Effector memory CD4-positive, alpha-beta T cell (primary cell): ENCODE data around the gene CDH12.
"Not testable (repeated sequence)": the region's sequence is repeated elsewhere in the genome, so short reads cannot be mapped to it uniquely, and the experiment has no call there.

ENCODE experiments used
- DNase-seq, 3 donors: peaks; one replicate each; pipeline ENCODE4 v3.0.0-alpha.2; 2020
- H3K27ac ChIP-seq: 2 replicates; pipeline ENCODE4 v1.7.0; 2013; ENCODE audit warnings: mild to moderate bottlenecking, low read length, moderate library complexity; ENCODE audit not compliant: insufficient read depth, poor library complexity, severe bottlenecking
- H3K27me3 ChIP-seq: replicated peaks from 2 replicates; pipeline ENCODE4 v1.7.0; 2013; ENCODE audit warnings: mild to moderate bottlenecking, low read length; ENCODE audit not compliant: insufficient read depth, control insufficient read depth, poor library complexity, severe bottlenecking
- H3K36me3 ChIP-seq: 2 replicates; pipeline ENCODE4 v1.7.0; 2013; ENCODE audit warnings: mild to moderate bottlenecking, low read length, moderate library complexity; ENCODE audit not compliant: control insufficient read depth, insufficient read depth
- H3K4me1 ChIP-seq: 2 replicates; pipeline ENCODE4 v1.7.0; 2013; ENCODE audit warnings: low read length, mild to moderate bottlenecking; ENCODE audit not compliant: control insufficient read depth, insufficient read depth, poor library complexity, severe bottlenecking
- H3K4me3 ChIP-seq: 2 replicates; pipeline ENCODE4 v1.7.0; 2013; ENCODE audit warnings: low read length, low read depth, mild to moderate bottlenecking; ENCODE audit not compliant: insufficient read depth, poor library complexity, severe bottlenecking
- H3K9me3 ChIP-seq: 2 replicates; pipeline ENCODE4 v1.7.0; 2013; ENCODE audit warnings: mild to moderate bottlenecking, low read length, moderate library complexity; ENCODE audit not compliant: control insufficient read depth

Gene CDH12

GRCh38 chr5:22250528-22250927 is 602.6 kb downstream of the CDH12 start:
- no peaks in the 10 kb centered on the region for H3K36me3 ChIP-seq
- H3K4me3 ChIP-seq = no peak overlapping the region
- no peaks in the 10 kb centered on the region for H3K9me3 ChIP-seq
- H3K27ac ChIP-seq = no peak overlapping the region
- no peaks in the 10 kb centered on the region for H3K4me1 ChIP-seq
- H3K27me3 ChIP-seq = no peaks in the 10 kb centered on the region
- no peak for DNase-seq

DNA sequence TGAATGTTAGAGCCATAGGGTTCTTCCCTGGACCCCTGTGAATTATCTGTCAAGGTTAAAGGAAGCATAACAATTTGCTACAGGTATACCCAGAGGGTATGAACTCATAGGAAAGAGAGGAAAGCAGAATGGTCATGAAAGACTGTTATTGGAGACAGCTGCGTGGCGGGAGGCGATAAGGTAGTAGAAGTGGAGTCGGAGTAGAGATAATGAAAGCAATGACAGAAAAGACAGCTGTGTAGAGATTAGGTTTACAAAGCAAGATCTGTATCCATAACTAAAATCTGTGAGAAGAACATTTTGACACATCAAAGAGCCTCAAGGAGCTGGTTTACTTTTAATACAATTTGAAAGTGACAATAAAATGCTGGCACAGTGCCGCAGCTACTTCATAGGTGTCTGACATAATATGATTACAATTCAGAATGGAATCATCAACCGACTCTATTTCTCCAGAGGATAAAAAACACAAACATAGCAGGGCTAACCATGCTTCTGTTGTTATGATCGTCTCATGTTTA is 603.9 kb downstream of the CDH12 start:
- no peak for DNase-seq
- H3K27me3 ChIP-seq = no peaks in the 10 kb centered on the region
- H3K36me3 ChIP-seq = no peaks in the 10 kb centered on the region
- no peaks in the 10 kb centered on the region for H3K4me1 ChIP-seq
- H3K27ac ChIP-seq = no peak overlapping the region
- H3K4me3 ChIP-seq = no peak overlapping the region
- no peaks in the 10 kb centered on the region for H3K9me3 ChIP-seq

GRCh38 chr5:22245770-22246169 is 607.4 kb downstream of the CDH12 start:
- H3K36me3 ChIP-seq = no peaks in the 10 kb centered on the region

DNA sequence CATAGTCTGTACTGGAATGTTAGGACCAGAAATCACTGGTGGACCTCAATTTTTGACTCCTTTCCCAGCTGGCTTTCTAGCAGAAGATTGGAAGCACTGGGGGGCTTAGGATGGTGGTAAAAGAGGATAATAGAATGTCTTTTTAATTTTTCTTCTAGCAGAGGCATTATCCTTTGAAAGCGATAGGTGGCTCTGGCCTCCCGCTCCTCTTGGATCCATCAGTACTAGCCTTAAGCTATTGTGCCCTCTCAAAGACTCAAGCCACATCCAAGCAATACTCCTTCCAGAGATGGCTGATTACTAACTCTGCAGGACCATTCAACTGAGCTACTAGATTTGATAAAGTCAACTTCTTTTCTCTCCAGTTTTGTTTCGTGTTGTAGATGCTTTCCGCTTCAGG is 610.6 kb downstream of the CDH12 start:
- no peaks in the 10 kb centered on the region for H3K27me3 ChIP-seq
- no peaks in the 10 kb centered on the region for H3K36me3 ChIP-seq
- no peak overlapping the region for H3K27ac ChIP-seq
- no peak for DNase-seq
- no peaks in the 10 kb centered on the region for H3K4me1 ChIP-seq
- no peaks in the 10 kb centered on the region for H3K9me3 ChIP-seq
- no peak overlapping the region for H3K4me3 ChIP-seq

More at GRCh38 chr5:22245770-22246169, 607.4 kb downstream of the CDH12 start:
- Histone ChIP-seq H3K27ac (no peak overlapping the region), H3K4me3 (no peak overlapping the region), H3K4me1 (no peaks in the 10 kb centered on the region), H3K27me3 (no peaks in the 10 kb centered on the region), H3K9me3 (no peaks in the 10 kb centered on the region)
- no peak for DNase-seq

- no peak for DNase-seq
- Histone ChIP-seq H3K4me1 (no peaks in the 10 kb centered on the region), H3K27ac (no peak overlapping the region), H3K27me3 (no peaks in the 10 kb centered on the region), H3K9me3 (no peaks in the 10 kb centered on the region), H3K4me3 (no peak overlapping the region), H3K36me3 (no peaks in the 10 kb centered on the region)
These were observed 615.1 kb downstream of the CDH12 start for GRCh38 chr5:22238047-22238446.

DNA sequence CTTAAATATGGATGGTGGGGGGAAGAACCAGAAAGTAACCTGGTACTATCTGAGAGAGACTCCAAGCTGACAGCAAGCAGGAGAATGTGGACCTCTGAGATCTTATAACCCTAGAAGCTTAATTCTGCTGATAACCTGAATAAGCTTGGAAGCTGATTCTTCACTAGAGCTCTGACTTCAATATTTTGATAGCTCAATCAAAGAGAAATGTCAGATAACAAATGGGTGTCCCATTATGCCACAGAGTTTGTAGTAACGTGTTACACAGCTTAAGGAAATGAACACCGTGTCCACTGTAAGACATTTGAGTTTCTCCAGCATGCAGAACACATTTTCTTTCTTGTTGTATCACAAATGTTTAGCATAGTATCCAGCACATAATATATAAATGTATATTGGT is 626.7 kb downstream of the CDH12 start:
- H3K4me1 ChIP-seq = no peaks in the 10 kb centered on the region
- H3K4me3 ChIP-seq = no peak overlapping the region
- H3K36me3 ChIP-seq = no peaks in the 10 kb centered on the region
- no peak overlapping the region for H3K27ac ChIP-seq
- no peaks in the 10 kb centered on the region for H3K9me3 ChIP-seq
- DNase-seq = no peak
- H3K27me3 ChIP-seq = no peaks in the 10 kb centered on the region

GRCh38 chr5:22223079-22223478 is 630.1 kb downstream of the CDH12 start:
- no peak for DNase-seq
- no peaks in the 10 kb centered on the region for H3K36me3 ChIP-seq
- no peaks in the 10 kb centered on the region for H3K9me3 ChIP-seq
- H3K27ac ChIP-seq = no peak overlapping the region
- H3K4me3 ChIP-seq = no peak overlapping the region
- H3K27me3 ChIP-seq = no peaks in the 10 kb centered on the region
- no peaks in the 10 kb centered on the region for H3K4me1 ChIP-seq

DNA sequence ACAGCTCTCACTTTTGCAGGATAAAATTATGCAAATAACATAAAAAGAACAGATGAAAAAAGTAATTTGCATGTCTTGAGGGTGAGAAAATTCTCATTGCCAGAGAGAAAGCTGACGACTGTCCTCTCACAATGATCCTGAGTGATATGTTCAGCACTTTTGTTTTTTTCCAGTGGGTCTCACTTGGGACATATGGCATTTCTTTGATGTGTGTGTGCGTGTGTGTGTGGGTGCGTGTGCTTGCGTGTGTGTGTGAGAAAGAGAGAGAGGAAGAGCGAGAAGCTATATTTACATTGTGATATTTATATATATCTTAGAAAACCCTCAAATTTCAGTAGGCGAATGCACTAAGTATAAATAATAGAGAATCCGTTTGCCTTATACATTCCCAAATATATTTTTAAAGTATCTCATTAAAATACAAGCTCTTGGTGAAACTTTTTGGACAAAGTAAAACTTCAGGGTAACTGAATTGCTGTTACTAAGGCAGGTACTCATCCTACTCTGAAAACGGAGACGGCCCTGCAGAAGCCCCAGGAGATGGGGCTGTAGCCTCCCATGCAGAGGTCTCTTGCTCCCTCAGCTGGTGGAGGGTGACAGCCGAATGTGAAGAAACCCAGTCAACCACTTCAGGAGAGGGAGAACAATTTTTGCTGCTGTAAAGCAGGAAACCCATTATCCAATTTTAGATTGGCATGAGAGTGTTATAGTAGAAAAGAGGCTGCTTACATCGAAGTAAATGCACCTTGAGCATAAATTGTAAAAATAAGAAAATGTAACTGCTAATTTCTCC is 639.2 kb downstream of the CDH12 start:
- not testable (repeated sequence) for H3K9me3 ChIP-seq

GRCh38 chr5:22212254-22212991 is 640.7 kb downstream of the CDH12 start:
- not testable (repeated sequence) for H3K27ac ChIP-seq, H3K9me3 ChIP-seq, H3K27me3 ChIP-seq, DNase-seq, H3K4me3 ChIP-seq, H3K36me3 ChIP-seq, H3K4me1 ChIP-seq

More for the DNA sequence above, 639.2 kb downstream of the CDH12 start:
- not testable (repeated sequence) for H3K27me3 ChIP-seq, H3K36me3 ChIP-seq, H3K4me3 ChIP-seq, DNase-seq, H3K4me1 ChIP-seq, H3K27ac ChIP-seq

- H3K4me3 ChIP-seq, H3K27me3 ChIP-seq, H3K9me3 ChIP-seq, DNase-seq, H3K36me3 ChIP-seq, H3K27ac ChIP-seq, H3K4me1 ChIP-seq: not testable (repeated sequence)
These were observed 644.7 kb downstream of the CDH12 start for GRCh38 chr5:22208463-22208862.
